ENCODE data around the gene IP6K1.

Gene IP6K1

GRCh38 chr3:49803465-49804140 is 17.3 kb upstream of the IP6K1 start:
- TF ChIP-seq CTCF (IDR thresholded peaks at IDR 0.05; ENCODE audit: low read depth, low read length): no peak
- H3K27me3 ChIP-seq: no peaks in the 10 kb centered on the region
- H3K4me3 ChIP-seq (ENCODE audit: low read depth, low read length): peak overlapping the region; percentile 72
- DNase-seq: peak; percentile 45
- H3K4me1 ChIP-seq: peaks cover 11% of the 10 kb centered on the region
- H3K9me3 ChIP-seq: no peaks in the 10 kb centered on the region
- H3K36me3 ChIP-seq: no peaks in the 10 kb centered on the region

GRCh38 chr3:49802719-49803464 is 16.6 kb upstream of the IP6K1 start, which contains the start of gene INKA1:
Gene INKA1, plus strand, starts transcription at chr3:49803261. Its CDS starts 132 bp downstream, at chr3:49803393.
- Histone ChIP-seq H3K4me3 (ENCODE audit: low read depth, low read length) (peak within 1 kb of the TSS; percentile 72), H3K36me3 (no peaks in the 10 kb centered on the region), H3K4me1 (peaks cover 11% of the 10 kb centered on the region), H3K9me3 (no peaks in the 10 kb centered on the region), H3K27me3 (no peaks in the 10 kb centered on the region)
- DNase-seq: peak; percentile 84
- TF ChIP-seq CTCF (IDR thresholded peaks at IDR 0.05; ENCODE audit: low read depth, low read length): peak; percentile 73

- Histone ChIP-seq H3K27me3 (no peaks in the 10 kb centered on the region), H3K4me1 (peaks cover 8% of the 10 kb centered on the region), H3K4me3 (ENCODE audit: low read depth, low read length) (no peak overlapping the region), H3K9me3 (no peaks in the 10 kb centered on the region), H3K36me3 (no peaks in the 10 kb centered on the region)
- DNase-seq: no peak
- no peak for TF ChIP-seq CTCF (IDR thresholded peaks at IDR 0.05; ENCODE audit: low read depth, low read length)
Observed at GRCh38 chr3:49801160-49801559, 14.8 kb upstream of the IP6K1 start.

- TF ChIP-seq CTCF (IDR thresholded peaks at IDR 0.05; ENCODE audit: low read depth, low read length): no peak
- H3K4me1 ChIP-seq: peaks cover 3% of the 10 kb centered on the region
- no peak within 1 kb of the TSS for H3K4me3 ChIP-seq (ENCODE audit: low read depth, low read length)
- DNase-seq: no peak
- no peaks in the 10 kb centered on the region for H3K36me3 ChIP-seq
- no peaks in the 10 kb centered on the region for H3K27me3 ChIP-seq
- H3K9me3 ChIP-seq: no peaks in the 10 kb centered on the region
Observed at GRCh38 chr3:49799761-49800160, 13.4 kb upstream of the IP6K1 start, which contains the start of gene CDHR4. Gene CDHR4, minus strand, starts transcription at chr3:49799873. Its CDS starts 61 bp downstream, at chr3:49799812.

- H3K36me3 ChIP-seq: no peaks in the 10 kb centered on the region
- no peak for DNase-seq
- H3K27me3 ChIP-seq: no peaks in the 10 kb centered on the region
- no peak for TF ChIP-seq CTCF (IDR thresholded peaks at IDR 0.05; ENCODE audit: low read depth, low read length)
- H3K4me1 ChIP-seq: no peaks in the 10 kb centered on the region; the same call in 1 of the 2 replicates
- H3K9me3 ChIP-seq: no peaks in the 10 kb centered on the region
- H3K4me3 ChIP-seq (ENCODE audit: low read depth, low read length): no peak overlapping the region
Observed at GRCh38 chr3:49799105-49799504, 12.8 kb upstream of the IP6K1 start.

Data from BE2C (cell line).